Measurements from ENCODE around the gene ROR1.

ROR1 gene

DNA sequence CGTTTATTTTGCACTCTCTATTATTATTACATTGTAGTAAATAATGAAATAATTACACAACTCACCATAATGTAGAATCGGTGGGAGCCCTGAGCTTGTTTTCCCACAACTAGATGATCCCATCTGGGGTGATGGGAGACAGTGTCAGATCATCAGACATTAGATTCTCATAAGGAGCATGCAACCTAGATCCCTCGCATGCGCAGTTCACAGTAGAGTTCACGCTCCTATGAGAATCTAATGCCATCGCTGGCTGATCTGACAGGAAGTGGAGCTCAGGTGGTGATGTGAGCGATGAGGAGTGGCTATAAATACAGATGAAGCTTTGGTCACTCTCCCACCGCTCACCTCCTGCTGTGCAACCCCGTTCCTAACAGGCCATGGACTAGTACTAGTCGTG, 112.1 kb downstream of the ROR1 start:
- no peak for DNase-seq (ENCODE audit: low spot score)

DNA sequence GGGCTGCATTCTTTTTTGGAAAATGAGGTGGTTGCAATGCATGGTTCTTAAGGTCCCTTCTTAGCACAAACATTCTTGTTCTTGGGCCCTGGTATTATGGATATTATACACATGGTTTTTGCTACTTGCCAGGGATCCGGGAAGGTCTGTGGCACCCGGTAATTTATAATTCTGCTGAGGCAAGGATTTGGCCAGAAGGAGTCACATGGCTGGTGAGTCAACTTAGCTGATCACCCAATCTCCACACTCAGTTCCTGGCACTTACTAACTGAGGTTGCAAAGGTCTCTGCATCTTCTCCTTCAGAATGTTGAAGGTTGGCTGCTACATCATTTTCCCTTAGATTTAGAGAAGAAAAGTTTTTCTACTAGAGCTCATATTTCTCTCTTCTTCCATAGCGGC, 112.5 kb downstream of the ROR1 start:
- DNase-seq (ENCODE audit: low spot score), result no peak

DNA sequence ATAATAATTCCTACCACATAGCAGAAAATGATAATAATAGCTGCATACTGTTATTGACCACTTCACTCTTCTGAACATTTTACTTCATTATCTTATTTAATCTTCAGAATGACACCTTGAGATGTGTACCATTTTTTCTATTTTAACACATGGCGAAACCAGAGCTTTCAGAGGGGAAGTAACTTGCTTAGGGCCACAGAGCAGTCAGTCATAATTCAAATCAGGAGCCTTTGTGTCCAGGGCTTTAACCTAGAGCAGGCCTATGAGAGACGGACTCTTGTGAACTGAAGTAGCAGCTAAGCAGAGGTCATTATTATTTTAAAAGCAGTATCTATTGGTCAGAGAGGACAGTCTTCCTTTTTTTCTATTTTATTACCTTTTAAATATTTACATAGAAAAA, 114.0 kb downstream of the ROR1 start:
- no peak for DNase-seq (ENCODE audit: low spot score)

DNA sequence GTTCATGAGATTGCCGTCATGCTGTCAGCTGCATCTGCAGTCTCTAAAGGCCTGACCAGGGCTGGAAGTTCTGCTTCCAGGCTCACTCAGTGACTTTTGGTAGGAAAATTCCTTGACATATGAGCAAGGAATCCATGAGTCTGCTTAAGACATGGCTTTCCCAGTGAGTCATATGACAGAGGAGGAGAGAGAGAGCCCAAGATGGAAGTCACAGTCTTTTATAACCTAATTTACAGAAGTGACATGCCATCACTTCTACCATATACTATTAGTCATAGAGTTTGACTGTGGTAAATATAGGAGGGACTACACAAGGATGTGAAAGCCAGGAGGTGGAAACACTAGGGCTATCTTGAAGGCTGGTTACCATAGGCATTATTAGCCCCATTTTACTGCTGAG, 115.2 kb downstream of the ROR1 start:
- no peak for DNase-seq (ENCODE audit: low spot score)

DNA sequence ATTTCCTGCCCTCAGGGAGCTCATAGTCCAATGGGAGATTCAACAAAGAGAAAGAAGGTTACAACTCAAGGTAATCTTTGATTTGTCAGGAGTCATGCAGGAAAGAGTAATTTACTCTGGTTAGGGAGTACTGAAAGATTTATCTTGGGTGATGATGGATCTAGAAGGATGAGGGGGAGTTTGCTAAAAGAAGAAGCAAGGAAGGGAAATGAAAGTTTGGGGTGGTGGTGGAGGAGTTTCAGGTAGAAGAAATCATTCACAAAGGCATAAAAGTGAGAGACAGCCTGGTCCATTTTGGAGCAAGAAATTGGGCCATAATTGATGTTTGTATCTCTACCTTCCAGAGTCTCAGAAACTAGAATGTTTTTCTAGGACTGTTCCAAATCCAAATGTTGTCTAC, 116.7 kb downstream of the ROR1 start:
- no peak for DNase-seq (ENCODE audit: low spot score)

DNA sequence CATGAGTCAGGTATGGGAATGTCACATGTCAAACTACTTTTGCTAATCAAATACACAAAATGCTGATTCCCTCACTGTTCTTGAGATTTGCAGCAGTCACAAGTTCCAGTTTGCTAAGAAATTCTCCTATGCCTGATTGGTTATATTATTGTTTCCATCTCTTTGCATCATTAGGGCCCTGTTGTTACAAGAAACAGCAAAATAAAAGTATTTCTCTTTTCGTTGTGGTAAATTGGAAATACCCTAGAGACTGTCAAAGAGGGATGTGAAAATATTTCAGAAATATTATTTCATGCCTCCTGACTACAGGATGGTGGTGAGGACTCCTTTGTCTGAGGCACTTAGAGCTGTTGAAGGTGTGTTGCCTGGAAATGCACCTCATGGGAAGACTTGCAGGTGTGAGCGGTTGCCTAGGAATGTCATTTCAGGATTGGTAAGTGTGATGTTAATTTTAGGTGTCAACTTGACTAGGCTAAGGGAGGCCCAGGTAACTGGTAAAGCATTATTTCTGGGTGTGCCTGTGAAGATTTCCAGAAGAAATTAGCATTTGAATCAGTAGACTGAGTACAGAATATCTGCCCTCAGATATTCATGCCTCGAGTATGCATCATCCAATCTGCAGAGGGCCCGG, 117.4 kb downstream of the ROR1 start:
- DNase-seq (ENCODE audit: low spot score), result no peak

DNA sequence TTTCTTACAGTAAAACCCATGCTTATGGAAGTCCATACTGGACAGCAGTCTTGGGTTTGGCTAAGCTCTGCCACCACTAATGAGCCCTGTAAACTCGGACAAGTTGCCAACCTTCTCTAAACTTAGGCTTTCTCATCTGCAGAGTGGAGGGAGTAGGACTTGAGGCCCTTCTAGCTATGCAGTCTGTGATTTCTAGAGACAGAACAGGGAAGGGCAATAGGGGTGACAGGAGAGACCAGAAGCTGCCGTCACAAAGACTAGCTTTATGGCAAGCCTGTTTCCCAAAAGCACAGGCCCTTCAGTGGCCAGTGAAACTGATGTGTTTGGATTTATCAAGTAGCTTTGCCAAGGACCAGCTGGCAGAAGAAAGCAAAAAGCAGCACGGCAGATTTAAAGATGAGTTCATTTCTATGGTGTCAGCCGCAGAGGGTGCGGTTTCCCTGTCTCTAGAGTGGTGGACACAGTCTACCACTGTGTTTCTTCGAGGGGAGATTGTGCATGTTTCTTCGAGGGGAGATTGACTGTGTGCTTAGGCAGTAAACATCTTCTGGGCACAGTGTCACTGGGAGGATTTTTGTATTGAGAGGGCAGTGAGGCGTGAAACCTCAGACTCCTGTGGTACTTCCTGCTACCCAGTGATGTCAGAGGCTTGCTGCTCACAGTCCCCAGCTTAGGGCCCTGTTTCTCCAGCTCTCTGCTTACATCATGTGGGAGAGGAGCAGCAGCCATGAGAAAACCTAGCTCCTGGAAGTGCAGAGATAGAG, 119.0 kb downstream of the ROR1 start:
- peak; percentile 50 for DNase-seq (ENCODE audit: low spot score)

DNA sequence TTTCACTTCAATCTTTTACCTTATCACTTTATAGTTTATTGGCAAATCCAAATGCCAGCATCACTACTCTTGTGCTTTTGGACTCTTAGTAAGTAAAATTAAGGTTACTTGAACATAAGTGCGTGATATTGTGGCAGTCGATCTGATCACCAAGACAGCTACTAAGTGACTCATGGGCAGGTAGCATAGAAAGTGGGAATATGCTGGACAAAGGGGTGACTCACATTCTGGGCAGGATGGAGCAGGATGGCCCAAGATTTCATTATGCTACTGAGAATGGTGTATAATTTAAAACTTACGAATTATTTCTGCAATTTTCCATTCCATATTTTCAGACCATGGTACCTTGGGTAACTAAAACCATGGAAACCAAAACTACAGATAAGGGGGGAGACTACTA, 120.2 kb downstream of the ROR1 start:
- DNase-seq (ENCODE audit: low spot score), result peak; percentile 11

DNA sequence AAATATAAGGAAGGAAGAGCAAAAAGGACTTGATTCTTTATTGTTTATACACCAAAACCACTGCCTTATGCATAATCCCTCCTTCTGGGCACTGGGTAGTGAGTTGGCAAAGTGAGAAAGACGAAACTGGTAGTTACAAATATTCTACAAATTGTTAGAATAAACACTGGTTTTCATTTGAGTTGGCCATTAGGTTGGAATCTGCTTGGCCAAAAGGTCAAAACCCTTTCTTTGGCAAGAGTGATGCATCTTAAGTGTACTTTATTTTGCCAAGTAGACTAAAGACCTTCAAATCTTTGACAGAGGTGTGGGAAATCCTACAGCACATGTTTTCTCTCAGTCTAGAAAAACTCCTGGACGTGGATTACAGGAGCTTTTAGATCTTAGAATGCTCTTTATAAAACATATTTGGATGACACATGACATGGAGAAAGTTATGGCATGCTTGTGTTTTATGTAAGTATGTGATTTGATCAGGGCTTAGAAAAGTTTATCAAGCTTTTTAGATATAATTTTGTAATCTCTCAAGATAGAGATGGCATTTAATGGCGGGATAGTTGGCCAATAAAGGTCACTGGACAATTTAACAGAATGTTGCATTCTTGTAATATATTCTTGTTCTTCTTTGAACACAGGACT, 120.9 kb downstream of the ROR1 start:
- DNase-seq (ENCODE audit: low spot score), result no peak

DNA sequence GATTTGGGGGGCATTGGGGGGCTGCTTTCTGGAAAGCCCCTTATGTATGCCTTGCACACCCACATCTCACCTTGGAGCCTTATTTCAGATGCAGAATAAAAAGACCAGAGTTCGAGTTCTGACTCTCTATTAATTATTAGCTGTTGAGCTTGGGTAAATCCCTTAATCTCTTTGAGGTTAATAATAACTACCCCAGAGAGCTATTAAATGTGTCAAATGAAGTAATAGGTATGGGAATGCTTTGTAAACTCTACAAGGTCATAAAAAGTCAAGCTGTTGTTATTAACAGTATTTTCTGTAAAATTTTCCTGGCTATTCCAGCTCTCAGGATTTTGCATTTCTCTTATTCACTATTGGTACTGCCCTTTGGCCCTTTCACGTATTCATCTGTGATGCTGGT, 122.9 kb downstream of the ROR1 start:
- no peak for DNase-seq (ENCODE audit: low spot score)

DNA sequence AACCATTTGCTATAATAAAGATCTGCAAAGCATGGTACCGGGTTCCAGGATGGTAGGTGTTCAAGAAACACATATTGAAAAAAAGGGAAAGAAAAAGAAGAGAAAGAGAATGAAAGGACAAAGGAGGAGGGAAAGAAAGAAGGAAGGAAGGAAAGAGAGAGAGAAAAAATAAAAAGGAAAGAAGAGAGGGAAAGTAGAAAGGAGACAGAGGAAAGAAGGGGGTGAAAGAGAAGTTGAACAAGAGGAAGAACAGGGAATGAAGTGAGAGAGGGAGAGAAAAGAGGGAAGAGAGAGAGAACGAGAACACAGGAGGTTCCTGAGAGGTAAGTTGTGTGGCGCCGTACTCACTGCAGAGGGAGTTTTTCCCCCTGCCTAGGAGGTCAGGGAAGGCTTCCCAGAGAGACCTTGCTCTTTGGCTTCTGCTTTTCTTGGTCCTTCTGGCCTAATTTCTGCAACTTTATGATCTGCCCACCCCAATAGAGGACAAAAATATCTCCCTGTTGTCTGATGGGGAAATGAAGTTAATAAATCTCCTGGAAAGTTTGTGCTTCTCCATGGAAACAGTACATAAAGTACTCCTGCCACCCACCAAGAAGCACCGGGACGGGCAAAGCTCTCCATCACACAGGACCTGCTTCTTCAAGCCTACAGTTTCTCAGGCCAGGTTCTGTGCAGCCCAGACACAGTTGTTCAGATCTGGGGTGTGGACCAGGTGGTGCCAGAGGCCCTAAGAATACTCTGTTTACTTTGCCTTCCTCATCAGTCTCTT, 124.8 kb downstream of the ROR1 start:
- DNase-seq (ENCODE audit: low spot score), result no peak

DNA sequence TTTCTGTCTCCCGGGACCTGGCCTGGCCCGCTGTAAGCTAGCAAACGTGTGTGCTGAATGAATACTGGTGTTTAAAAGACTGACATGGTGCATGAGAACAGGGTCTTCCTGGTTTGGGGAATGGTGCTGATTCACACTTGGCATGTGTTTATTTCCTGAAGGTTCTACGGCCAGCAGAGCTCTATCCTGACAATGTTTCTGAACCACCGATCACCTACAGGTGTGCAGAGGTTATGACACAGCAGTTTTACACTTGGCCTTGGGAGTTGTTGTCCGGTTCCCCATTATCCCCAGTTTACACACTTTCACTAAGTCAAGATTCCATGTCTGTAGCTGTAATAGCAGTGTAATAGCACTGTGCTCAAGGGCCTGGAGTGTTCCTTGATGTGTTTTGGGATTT, 127.3 kb downstream of the ROR1 start:
- DNase-seq (ENCODE audit: low spot score), result no peak

DNA sequence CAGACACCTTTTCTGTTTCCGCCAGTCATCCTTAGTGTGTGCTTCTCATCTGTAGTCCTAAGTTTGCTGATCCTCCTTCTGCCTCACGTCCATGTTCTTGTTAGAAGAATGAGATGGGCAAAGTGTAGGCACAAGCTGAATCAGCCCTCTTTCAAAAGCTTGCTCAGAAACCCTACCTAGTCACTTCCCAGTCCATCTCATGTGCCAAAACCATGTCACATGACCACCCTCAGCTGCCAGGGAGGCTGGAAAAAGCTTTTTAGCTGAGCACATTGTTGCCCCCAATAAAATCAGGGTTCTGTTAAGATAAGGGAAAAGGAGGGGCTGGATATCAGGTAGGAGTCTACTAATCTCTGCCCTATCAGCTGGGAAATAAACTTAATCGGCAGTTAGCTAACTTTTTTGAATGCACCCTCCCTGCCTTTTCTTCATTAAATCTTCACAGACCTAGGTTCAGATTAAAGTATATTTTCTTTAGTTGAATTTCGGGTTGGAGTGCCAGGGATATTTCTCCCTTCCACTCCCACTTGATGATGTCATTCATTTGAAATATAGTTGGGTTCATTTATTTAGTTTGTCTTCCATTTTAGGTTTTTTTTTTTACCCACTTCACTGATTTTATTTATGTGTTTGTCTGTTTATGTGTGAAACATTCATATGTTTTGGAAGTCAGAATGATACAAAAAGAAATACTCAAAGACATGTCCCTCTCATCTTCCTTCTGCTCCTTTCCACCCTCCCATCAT, 129.2 kb downstream of the ROR1 start:
- no peak for DNase-seq (ENCODE audit: low spot score)

DNA sequence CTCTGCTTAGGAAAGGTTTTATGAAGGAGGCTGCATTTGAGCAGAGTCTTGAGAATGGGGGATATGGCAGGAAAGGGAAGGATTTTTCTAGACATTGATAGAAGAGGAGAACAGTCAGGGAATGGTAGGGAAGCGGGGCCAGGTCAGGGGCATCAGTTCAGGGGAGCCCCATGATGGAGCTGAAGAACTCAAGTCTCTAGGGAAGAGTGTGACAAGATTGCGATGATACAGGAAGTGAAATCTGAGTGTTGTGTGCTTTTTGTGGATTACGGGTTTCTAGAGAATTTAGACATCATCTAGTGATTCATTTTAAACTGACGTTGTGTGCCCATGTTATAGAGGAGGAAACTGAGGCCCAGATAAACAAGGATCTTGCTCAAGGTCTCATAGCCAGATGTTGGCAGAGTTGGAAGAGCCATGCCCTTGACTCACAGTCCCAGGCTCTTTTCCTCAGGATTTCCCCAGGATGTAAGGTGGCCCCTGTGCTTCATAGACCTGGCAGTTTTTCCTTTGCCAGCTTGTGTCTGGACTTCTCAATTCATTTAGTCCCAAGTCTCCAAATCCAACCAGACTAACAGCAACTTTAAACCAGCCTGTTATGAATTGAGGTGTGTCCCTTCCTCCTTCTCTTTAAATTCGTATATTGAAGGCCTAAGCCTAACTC, 130.3 kb downstream of the ROR1 start:
- no peak for DNase-seq (ENCODE audit: low spot score)

DNA sequence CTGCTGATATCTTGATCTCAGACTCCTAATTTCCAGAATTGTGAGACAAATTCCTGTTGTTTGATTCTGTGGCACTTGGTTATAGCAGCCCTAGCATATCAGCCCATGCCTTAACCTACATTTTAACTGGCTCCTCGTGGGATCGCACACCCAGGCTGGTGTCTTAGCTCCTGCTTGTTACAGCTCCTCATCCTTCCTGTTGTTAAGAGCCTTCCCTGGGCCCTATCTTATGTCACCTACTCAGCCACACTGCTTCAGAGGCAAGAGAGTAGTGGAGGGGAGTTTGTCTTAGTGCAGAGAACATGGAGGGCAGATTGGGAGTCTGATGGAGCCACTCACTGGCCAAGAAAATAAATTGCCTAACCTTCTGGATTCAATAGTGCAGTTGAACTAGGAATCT, 131.0 kb downstream of the ROR1 start:
- no peak for DNase-seq (ENCODE audit: low spot score)

DNA sequence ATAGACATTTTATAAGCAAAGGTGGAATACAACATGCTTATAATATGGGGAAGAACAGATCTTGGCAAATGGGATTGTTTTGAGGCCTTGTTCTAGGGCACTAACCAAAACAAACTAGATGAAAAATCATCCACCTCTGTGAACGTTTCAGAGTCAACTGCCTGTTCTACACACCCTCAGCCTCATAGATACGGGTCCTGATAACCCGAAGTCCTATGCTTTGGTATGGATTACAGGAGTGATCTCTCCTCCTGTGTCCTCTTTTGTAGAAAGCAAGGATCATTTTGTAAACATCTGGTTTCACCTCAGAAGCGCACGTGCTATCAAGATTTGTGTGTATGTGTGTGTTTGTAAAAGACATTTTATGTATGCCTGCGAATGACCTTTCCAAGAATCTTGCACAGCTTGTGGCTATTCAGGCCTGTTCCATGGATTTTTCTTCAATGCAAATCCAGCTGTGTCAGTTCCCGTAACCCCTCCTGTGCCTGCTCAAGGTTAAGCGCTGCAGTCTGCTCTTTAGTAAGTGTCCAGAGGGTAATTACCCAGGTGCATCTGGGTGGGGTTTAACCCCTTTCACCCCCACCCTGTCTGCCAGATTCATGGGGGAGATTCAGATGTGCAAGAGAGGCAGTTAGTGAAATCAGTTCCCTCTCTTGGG, 132.4 kb downstream of the ROR1 start:
- DNase-seq (ENCODE audit: low spot score), result no peak

DNA sequence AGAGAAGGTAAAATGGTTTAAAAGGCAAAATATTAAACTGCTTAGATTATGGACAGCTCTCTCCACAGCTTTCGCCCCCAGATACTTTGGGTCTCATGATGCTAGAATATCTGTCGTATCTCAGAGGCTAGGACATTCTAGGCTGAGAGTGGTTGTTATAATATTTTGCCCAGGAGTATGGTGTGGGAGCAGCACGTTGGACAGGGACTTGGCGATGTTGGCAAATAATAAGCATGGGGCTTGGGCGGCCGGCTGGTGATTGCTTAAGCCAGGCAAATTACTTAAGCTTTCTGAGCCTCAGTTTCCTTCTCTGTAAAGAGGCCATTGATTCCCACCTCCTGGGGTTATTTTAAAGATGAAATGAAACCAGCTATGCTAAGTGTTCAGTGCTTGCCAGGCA, 133.2 kb downstream of the ROR1 start:
- DNase-seq (ENCODE audit: low spot score), result no peak

DNA sequence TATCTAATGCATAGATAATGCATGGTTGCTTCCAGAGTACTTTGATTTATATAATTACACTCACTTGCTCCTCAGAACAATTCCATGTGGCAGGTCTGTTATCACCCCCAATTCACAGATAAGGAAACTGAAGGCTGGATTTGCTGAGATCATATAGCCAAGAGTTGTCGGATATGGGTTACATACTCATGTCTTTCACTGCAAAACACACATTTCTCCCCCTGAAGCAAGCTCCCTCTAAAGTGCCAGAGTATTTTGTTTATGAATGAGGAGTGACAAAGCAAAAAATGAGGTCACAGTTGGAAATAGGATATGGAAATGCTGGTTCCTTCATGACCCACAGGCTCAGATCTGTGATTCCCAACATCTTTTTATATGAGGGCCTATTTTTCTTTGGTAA, 134.2 kb downstream of the ROR1 start:
- DNase-seq (ENCODE audit: low spot score), result no peak

DNA sequence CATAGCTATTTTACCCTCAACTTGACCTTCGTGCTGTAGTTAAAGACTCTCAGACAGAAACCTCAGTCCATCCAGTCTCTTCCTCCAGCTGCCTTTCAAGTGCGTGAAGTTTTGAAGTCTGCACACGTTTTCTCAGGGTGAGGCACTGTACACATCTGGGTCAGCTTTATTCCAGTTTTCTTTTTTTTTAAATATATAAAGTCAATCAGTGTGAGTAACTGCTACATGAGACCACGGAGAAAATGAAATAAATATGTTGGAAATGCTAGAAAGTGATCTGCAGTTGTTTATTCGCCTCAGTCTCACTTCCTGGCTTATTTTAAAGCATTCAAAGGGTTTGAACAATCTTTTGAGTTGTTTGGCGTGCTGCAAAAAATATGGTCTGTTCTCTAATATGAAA, 135.7 kb downstream of the ROR1 start:
- DNase-seq (ENCODE audit: low spot score), result no peak

DNA sequence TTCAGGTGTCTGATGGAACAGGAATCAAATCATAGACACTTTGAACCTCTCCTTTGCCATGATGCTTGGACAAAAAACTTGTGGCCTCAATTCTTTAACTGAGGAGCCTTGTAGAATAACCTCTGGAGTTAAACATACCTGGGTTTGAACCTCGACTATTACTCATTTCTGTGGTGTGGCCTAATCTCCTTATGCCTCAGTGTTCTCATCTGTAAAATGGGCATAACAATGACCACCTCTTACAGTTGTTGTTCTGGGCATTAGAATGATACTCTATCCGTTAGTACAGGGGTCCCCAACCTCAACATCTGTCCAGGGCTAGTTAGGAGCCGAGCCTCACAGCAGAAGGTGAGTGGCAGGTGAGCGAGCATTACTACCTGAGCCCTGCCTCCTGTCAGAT, 137.2 kb downstream of the ROR1 start:
- no peak for DNase-seq (ENCODE audit: low spot score)

DNA sequence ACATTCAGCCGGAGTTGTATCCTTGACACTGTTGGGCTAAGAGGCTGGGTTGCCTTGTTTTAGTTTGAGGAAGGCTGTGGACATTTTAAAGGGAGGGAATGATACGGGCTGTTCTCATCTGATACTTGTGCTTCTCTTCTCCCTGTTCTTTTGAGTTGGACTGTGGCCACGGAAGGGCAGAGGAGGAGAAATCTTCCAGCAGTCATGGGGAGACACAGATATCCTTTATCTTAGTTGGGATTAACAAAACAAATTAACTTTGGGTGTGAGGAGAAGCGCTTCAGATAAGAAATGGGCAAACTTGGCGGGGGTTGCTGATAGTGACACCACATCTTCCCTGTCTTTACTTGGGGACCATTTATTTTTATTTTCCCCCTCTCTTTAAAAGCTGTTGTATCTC, 138.8 kb downstream of the ROR1 start:
- DNase-seq (ENCODE audit: low spot score), result no peak
